Neural crest cell (in vitro differentiated cells): ENCODE data around the gene TAF4. TPM values are rescaled to one million over a fixed set of nuclear protein-coding genes. Genes with fewer than 3 reads are reported as not detected.
"Not testable (repeated sequence)": the region's sequence is repeated elsewhere in the genome, so short reads cannot be mapped to it uniquely, and the experiment has no call there.

Experiments used
- DNase-seq: peaks from one replicate; pipeline ENCODE4 v3.0.0; 2021; ENCODE audit warnings: low read depth, mixed read lengths, low spot score
- H3K27ac Mint-ChIP-seq: one replicate; pipeline ENCODE4 v1.8.0; 2021; ENCODE audit warnings: mild to moderate bottlenecking, mixed read lengths; ENCODE audit not compliant: unreplicated experiment
- H3K27me3 Mint-ChIP-seq: 2 replicates; pipeline ENCODE4 v1.8.0; 2021; ENCODE audit warnings: low read depth, mild to moderate bottlenecking, mixed read lengths
- H3K36me3 Mint-ChIP-seq: 2 replicates; pipeline ENCODE4 v1.8.0; 2021; ENCODE audit warnings: low read depth, mild to moderate bottlenecking, mixed read lengths
- H3K4me1 Mint-ChIP-seq: 2 replicates; pipeline ENCODE4 v1.8.0; 2021; ENCODE audit warnings: mixed read lengths
- H3K4me3 Mint-ChIP-seq: one replicate; pipeline ENCODE4 v1.8.0; 2021; ENCODE audit warnings: mild to moderate bottlenecking, mixed read lengths
- H3K9me3 Mint-ChIP-seq: 2 replicates; pipeline ENCODE4 v1.8.0; 2021; ENCODE audit warnings: mixed read lengths
- total RNA-seq: library from RNA; stranded (reverse); gene quantifications from 2 replicates; pipeline ENCODE4 v1.2.1, GENCODE V29; 2021
- TF ChIP-seq, protein P1 (sequence below): fragments of 200-600 bp; sonication (generic); conservative IDR thresholded peaks from 2 replicates; pipeline ENCODE4 v1.5.0; 2021; ENCODE audit warnings: antibody characterized with exemption, mild to moderate bottlenecking

Gene TAF4
- total RNA-seq, 1 donor from 2014 or later, result 33.6 TPM

- DNase-seq, result no peak
- Mint-ChIP-seq H3K4me1 (no peaks in the 10 kb centered on the region), H3K36me3 (peaks cover 46% of the 10 kb centered on the region), H3K27ac (no peak overlapping the region), H3K27me3 (no peaks in the 10 kb centered on the region), H3K9me3 (peaks cover 8% of the 10 kb centered on the region), H3K4me3 (no peak overlapping the region)
- TF ChIP-seq, protein P1, sequence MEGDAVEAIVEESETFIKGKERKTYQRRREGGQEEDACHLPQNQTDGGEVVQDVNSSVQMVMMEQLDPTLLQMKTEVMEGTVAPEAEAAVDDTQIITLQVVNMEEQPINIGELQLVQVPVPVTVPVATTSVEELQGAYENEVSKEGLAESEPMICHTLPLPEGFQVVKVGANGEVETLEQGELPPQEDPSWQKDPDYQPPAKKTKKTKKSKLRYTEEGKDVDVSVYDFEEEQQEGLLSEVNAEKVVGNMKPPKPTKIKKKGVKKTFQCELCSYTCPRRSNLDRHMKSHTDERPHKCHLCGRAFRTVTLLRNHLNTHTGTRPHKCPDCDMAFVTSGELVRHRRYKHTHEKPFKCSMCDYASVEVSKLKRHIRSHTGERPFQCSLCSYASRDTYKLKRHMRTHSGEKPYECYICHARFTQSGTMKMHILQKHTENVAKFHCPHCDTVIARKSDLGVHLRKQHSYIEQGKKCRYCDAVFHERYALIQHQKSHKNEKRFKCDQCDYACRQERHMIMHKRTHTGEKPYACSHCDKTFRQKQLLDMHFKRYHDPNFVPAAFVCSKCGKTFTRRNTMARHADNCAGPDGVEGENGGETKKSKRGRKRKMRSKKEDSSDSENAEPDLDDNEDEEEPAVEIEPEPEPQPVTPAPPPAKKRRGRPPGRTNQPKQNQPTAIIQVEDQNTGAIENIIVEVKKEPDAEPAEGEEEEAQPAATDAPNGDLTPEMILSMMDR, result no peak
These were observed 75.9 kb downstream of the TAF4 start for GRCh38 chr20:61989741-61990140.

GRCh38 chr20:61988665-61989064 is 77.0 kb downstream of the TAF4 start:
- no peak for DNase-seq
- H3K4me1 Mint-ChIP-seq, result peaks cover 4% of the 10 kb centered on the region

GRCh38 chr20:61986762-61987321 is 78.8 kb downstream of the TAF4 start:
- H3K27me3 Mint-ChIP-seq, result no peaks in the 10 kb centered on the region
- peaks cover 3% of the 10 kb centered on the region for H3K9me3 Mint-ChIP-seq
- H3K36me3 Mint-ChIP-seq, result peaks cover 29% of the 10 kb centered on the region
- no peak overlapping the region for H3K4me3 Mint-ChIP-seq
- H3K27ac Mint-ChIP-seq, result no peak overlapping the region
- TF ChIP-seq, protein P1, result no peak
- DNase-seq, result no peak
- peaks cover 4% of the 10 kb centered on the region for H3K4me1 Mint-ChIP-seq

More at GRCh38 chr20:61988665-61989064, 77.0 kb downstream of the TAF4 start:
- peaks cover 8% of the 10 kb centered on the region for H3K9me3 Mint-ChIP-seq
- H3K36me3 Mint-ChIP-seq, result peaks cover 45% of the 10 kb centered on the region
- no peak overlapping the region for H3K27ac Mint-ChIP-seq
- H3K4me3 Mint-ChIP-seq, result no peak overlapping the region
- TF ChIP-seq, protein P1, result no peak
- H3K27me3 Mint-ChIP-seq, result no peaks in the 10 kb centered on the region

- Mint-ChIP-seq H3K9me3 (no peaks in the 10 kb centered on the region), H3K4me3 (no peak overlapping the region), H3K4me1 (peaks cover 10% of the 10 kb centered on the region), H3K27me3 (no peaks in the 10 kb centered on the region), H3K27ac (no peak overlapping the region), H3K36me3 (peaks cover 19% of the 10 kb centered on the region)
- no peak for DNase-seq
- TF ChIP-seq, protein P1, result no peak
These were observed 80.6 kb downstream of the TAF4 start for GRCh38 chr20:61985096-61985495.

- H3K4me3 Mint-ChIP-seq, H3K9me3 Mint-ChIP-seq, DNase-seq, H3K27me3 Mint-ChIP-seq, H3K27ac Mint-ChIP-seq: not testable (repeated sequence)
- Mint-ChIP-seq H3K36me3 (peaks cover 17% of the 10 kb centered on the region), H3K4me1 (peaks cover 10% of the 10 kb centered on the region)
These were observed 81.2 kb downstream of the TAF4 start for GRCh38 chr20:61984431-61984830.

DNA sequence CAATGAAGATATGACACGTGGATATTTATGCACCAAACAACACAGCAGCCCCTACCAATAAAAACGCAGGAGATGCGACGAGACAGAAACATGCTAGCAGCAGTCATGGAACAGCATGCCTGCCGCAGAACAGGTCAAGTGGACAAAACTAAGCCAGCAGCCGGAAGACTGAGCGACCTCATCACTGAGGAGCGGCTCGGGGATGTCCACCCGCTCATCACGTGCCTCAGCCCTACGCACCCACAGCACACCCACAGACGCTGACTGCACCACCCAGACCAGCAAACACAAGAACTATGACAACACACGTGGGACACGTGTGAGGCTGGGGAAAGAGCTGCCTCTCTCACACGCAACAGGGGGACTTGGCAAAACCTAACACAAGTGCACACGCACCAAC is 81.7 kb downstream of the TAF4 start:
- DNase-seq, result no peak
- H3K9me3 Mint-ChIP-seq, result no peaks in the 10 kb centered on the region
- no peak overlapping the region for H3K4me3 Mint-ChIP-seq
- H3K4me1 Mint-ChIP-seq, result peaks cover 10% of the 10 kb centered on the region
- no peaks in the 10 kb centered on the region for H3K27me3 Mint-ChIP-seq
- H3K27ac Mint-ChIP-seq, result peak overlapping the region; percentile 68
- TF ChIP-seq, protein P1, result no peak
- peaks cover 17% of the 10 kb centered on the region for H3K36me3 Mint-ChIP-seq
